ENCODE measurements around the gene NRG2.

Gene NRG2

GRCh38 chr5:139812836-139813805 lies 230.0 kb downstream of the NRG2 start:
- no peak for DNase-seq (ENCODE audit: low read depth)

- no peak for DNase-seq (ENCODE audit: low read depth)
Observed at GRCh38 chr5:139812323-139812722, 230.8 kb downstream of the NRG2 start.

- no peak for DNase-seq (ENCODE audit: low read depth)
Observed at GRCh38 chr5:139811274-139811607, 231.9 kb downstream of the NRG2 start.

GRCh38 chr5:139810341-139811273 lies 232.5 kb downstream of the NRG2 start:
- DNase-seq (ENCODE audit: low read depth): no peak

- no peak for DNase-seq (ENCODE audit: low read depth)
Observed at GRCh38 chr5:139809331-139809810, 233.7 kb downstream of the NRG2 start.

- no peak for DNase-seq (ENCODE audit: low read depth)
Observed at GRCh38 chr5:139808481-139809330, 234.4 kb downstream of the NRG2 start.

GRCh38 chr5:139807647-139808030 lies 235.5 kb downstream of the NRG2 start:
- DNase-seq (ENCODE audit: low read depth): no peak

- DNase-seq (ENCODE audit: low read depth): no peak
Observed at GRCh38 chr5:139806726-139807646, 236.1 kb downstream of the NRG2 start.

- no peak for DNase-seq (ENCODE audit: low read depth)
Observed at GRCh38 chr5:139806111-139806510, 237.0 kb downstream of the NRG2 start.

- DNase-seq (ENCODE audit: low read depth): no peak
Observed at GRCh38 chr5:139805545-139805944, 237.6 kb downstream of the NRG2 start.

- no peak for DNase-seq (ENCODE audit: low read depth)
Observed at GRCh38 chr5:139804800-139805397, 238.2 kb downstream of the NRG2 start.

GRCh38 chr5:139803978-139804377 lies 239.1 kb downstream of the NRG2 start:
- no peak for DNase-seq (ENCODE audit: low read depth)

- DNase-seq (ENCODE audit: low read depth): no peak
Observed at GRCh38 chr5:139799359-139799758, 243.7 kb downstream of the NRG2 start.

- no peak for DNase-seq (ENCODE audit: low read depth)
Observed at GRCh38 chr5:139798883-139799282, 244.2 kb downstream of the NRG2 start.

GRCh38 chr5:139797856-139798510 lies 245.1 kb downstream of the NRG2 start:
- DNase-seq (ENCODE audit: low read depth): no peak

- DNase-seq (ENCODE audit: low read depth): no peak
Observed at GRCh38 chr5:139797335-139797734, 245.8 kb downstream of the NRG2 start.

All from activated T-cell treated with anti-CD3 and anti-CD28 coated beads for 24 hours (primary cell).